Mesendoderm (in vitro differentiated cells): Measurements from ENCODE around the gene HSD17B1.

Experiments
- DNase-seq: peaks from one replicate; pipeline ENCODE4 v3.0.0; 2013
- H2AK5ac ChIP-seq: 2 replicates; pipeline ENCODE4 v1.6.1; 2013; ENCODE audit warnings: low read length, inconsistent platforms
- H2BK120ac ChIP-seq: 2 replicates; pipeline ENCODE4 v1.6.1; 2013; ENCODE audit warnings: low read depth, mild to moderate bottlenecking, low read length, moderate library complexity, mixed read lengths
- H2BK15ac ChIP-seq: replicated peaks from 2 replicates; pipeline ENCODE4 v1.6.1; 2013; ENCODE audit warnings: low read depth, mild to moderate bottlenecking, moderate library complexity
- H2BK5ac ChIP-seq: 2 replicates; pipeline ENCODE4 v1.6.1; 2013; ENCODE audit warnings: low read length, inconsistent platforms
- H3K18ac ChIP-seq: 2 replicates; pipeline ENCODE4 v1.6.1; 2013; ENCODE audit warnings: mild to moderate bottlenecking, low read length, mixed read lengths
- H3K23ac ChIP-seq: one replicate; pipeline ENCODE4 v1.6.1; 2013; ENCODE audit warnings: low read length
- H3K27ac ChIP-seq: 2 replicates; pipeline ENCODE4 v1.5.1; 2013; ENCODE audit warnings: low read depth, mild to moderate bottlenecking, inconsistent platforms, low read length, moderate library complexity
- H3K27me3 ChIP-seq: 2 replicates; pipeline ENCODE4 v1.6.1; 2013; ENCODE audit warnings: low read length, control low read depth, mild to moderate bottlenecking, inconsistent platforms; ENCODE audit not compliant: insufficient read depth, poor library complexity
- H3K36me3 ChIP-seq: 2 replicates; pipeline ENCODE4 v1.6.1; 2013; ENCODE audit warnings: low read length, inconsistent platforms; ENCODE audit not compliant: control insufficient read depth, insufficient read depth
- H3K4ac ChIP-seq: one replicate; pipeline ENCODE4 v1.6.1; 2013; ENCODE audit warnings: low read depth, mild to moderate bottlenecking, low read length, moderate library complexity
- H3K4me1 ChIP-seq: 2 replicates; pipeline ENCODE4 v1.6.1; 2013; ENCODE audit warnings: low read depth, low read length, inconsistent platforms; ENCODE audit not compliant: control insufficient read depth
- H3K4me2 ChIP-seq: 2 replicates; pipeline ENCODE4 v1.6.1; 2013; ENCODE audit warnings: low read length
- H3K4me3 ChIP-seq: 2 replicates; pipeline ENCODE4 v1.5.1; 2013; ENCODE audit warnings: mild to moderate bottlenecking, low read length
- H3K56ac ChIP-seq: one replicate; pipeline ENCODE4 v1.6.1; 2013; ENCODE audit warnings: low read length
- H3K79me1 ChIP-seq: 2 replicates; pipeline ENCODE4 v1.6.1; 2013; ENCODE audit warnings: low read length, inconsistent platforms
- H3K79me2 ChIP-seq: 2 replicates; pipeline ENCODE4 v1.6.1; 2013; ENCODE audit warnings: mild to moderate bottlenecking, low read length; ENCODE audit not compliant: control insufficient read depth, insufficient read depth
- H3K9ac ChIP-seq: 2 replicates; pipeline ENCODE4 v1.6.1; 2013; ENCODE audit warnings: low read length, inconsistent platforms
- H4K5ac ChIP-seq: one replicate; pipeline ENCODE4 v1.6.1; 2013; ENCODE audit warnings: low read length
- H4K8ac ChIP-seq: one replicate; pipeline ENCODE4 v1.6.1; 2013; ENCODE audit warnings: low read depth, mild to moderate bottlenecking, control low read depth, low read length, moderate library complexity
- WGBS: extraction: QIAGEN DNeasy Blood & Tissue Kit; methylation state at CpG from one replicate; pipeline ENCODE4 v1.1.7; 2013; ENCODE audit warnings: low lambda C conversion rate, missing lambda C conversion rate; ENCODE audit not compliant: insufficient coverage; ENCODE audit errors: extremely low coverage; 5-methylcytosine and 5-hydroxymethylcytosine counted together

The HSD17B1 gene

GRCh38 chr17:42586514-42587230 lies 33.9 kb downstream of the HSD17B1 start:
- no peaks in the 10 kb centered on the region for H3K4me1 ChIP-seq
- H3K79me2 ChIP-seq, result no peaks in the 10 kb centered on the region
- H3K4me3 ChIP-seq, result no peak overlapping the region
- no CpG with 5 or more reads among the region's 7 CpGs for WGBS
- no peak overlapping the region for H3K4me2 ChIP-seq
- H4K5ac ChIP-seq, result no peak overlapping the region
- H2BK5ac ChIP-seq, result no peak overlapping the region
- H3K18ac ChIP-seq, result no peak overlapping the region
- no peaks in the 10 kb centered on the region for H3K79me1 ChIP-seq
- H3K27ac ChIP-seq, result no peak overlapping the region
- H3K27me3 ChIP-seq, result no peaks in the 10 kb centered on the region
- H2AK5ac ChIP-seq, result no peak overlapping the region
- no peak overlapping the region for H3K23ac ChIP-seq
- no peak for DNase-seq
- H2BK15ac ChIP-seq, result no peak overlapping the region
- H3K36me3 ChIP-seq, result peaks cover 6% of the 10 kb centered on the region
- no peak overlapping the region for H2BK120ac ChIP-seq
- H3K56ac ChIP-seq, result no peak overlapping the region
- no peak overlapping the region for H4K8ac ChIP-seq
- no peak overlapping the region for H3K4ac ChIP-seq
- no peak overlapping the region for H3K9ac ChIP-seq

DNA sequence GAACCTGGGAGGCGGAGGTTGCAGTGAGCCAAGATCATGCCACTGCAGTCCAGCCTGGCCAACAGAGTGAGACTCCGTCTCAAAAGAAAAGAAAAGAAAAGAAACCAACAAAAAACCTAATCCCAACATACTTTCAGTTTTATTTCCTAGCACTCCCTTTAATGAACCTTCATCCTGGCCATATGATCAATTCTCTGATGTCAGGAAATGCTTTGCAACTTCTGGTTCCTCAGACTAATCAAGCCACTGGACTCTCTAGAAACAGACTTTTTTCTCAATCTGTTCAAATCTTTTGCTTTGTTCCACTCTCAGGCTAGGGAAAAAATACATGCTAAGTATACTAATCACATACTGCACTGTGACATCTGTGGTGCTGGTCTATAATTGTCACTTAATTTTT lies 38.2 kb downstream of the HSD17B1 start:
- no peak overlapping the region for H3K56ac ChIP-seq
- no peak overlapping the region for H2BK5ac ChIP-seq
- H3K27ac ChIP-seq, result no peak overlapping the region
- H3K79me2 ChIP-seq, result no peaks in the 10 kb centered on the region
- no peak overlapping the region for H3K9ac ChIP-seq
- DNase-seq, result no peak
- no peak overlapping the region for H3K18ac ChIP-seq
- no peak overlapping the region for H3K4me3 ChIP-seq
- H3K79me1 ChIP-seq, result no peaks in the 10 kb centered on the region
- H3K36me3 ChIP-seq, result peaks cover 2% of the 10 kb centered on the region
- H2AK5ac ChIP-seq, result no peak overlapping the region
- H3K23ac ChIP-seq, result no peak overlapping the region
- no peak overlapping the region for H2BK15ac ChIP-seq
- no CpG with 5 or more reads among the region's 2 CpGs for WGBS
- H4K8ac ChIP-seq, result no peak overlapping the region
- no peak overlapping the region for H4K5ac ChIP-seq
- no peak overlapping the region for H2BK120ac ChIP-seq
- H3K4ac ChIP-seq, result no peak overlapping the region
- no peaks in the 10 kb centered on the region for H3K4me1 ChIP-seq
- H3K4me2 ChIP-seq, result no peak overlapping the region
- no peaks in the 10 kb centered on the region for H3K27me3 ChIP-seq

DNA sequence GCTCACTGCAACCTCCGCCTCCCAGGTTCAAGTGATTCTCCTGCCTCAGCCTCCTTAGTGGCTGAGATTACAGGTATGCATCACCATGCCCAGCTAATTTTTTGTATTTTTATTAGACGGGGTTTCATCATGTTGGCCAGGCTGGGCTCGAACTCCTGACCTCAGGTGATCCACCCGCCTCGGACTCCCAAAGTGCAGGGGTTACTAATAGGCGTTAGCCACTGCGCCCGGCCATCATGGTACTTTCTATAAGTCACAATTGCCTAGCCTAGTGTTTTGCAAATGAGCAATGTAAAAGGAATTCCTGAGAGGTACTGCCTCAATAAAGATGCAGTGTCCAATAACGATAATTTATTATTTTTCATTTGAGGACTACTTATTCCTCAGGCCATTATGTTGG lies 38.7 kb downstream of the HSD17B1 start:
- H2BK5ac ChIP-seq, result no peak overlapping the region
- H3K27me3 ChIP-seq, result no peaks in the 10 kb centered on the region
- no peak overlapping the region for H2AK5ac ChIP-seq
- H3K79me2 ChIP-seq, result no peaks in the 10 kb centered on the region
- H3K9ac ChIP-seq, result no peak overlapping the region
- no peak overlapping the region for H3K27ac ChIP-seq
- H4K8ac ChIP-seq, result no peak overlapping the region
- H3K23ac ChIP-seq, result no peak overlapping the region
- H3K56ac ChIP-seq, result no peak overlapping the region
- no peak overlapping the region for H2BK120ac ChIP-seq
- no peak overlapping the region for H2BK15ac ChIP-seq
- no peaks in the 10 kb centered on the region for H3K36me3 ChIP-seq
- H3K4me1 ChIP-seq, result no peaks in the 10 kb centered on the region
- H3K79me1 ChIP-seq, result no peaks in the 10 kb centered on the region
- DNase-seq, result no peak
- WGBS, result no CpG with 5 or more reads among the region's 9 CpGs
- H3K18ac ChIP-seq, result no peak overlapping the region
- no peak overlapping the region for H3K4me2 ChIP-seq
- no peak overlapping the region for H4K5ac ChIP-seq
- H3K4me3 ChIP-seq, result no peak overlapping the region
- H3K4ac ChIP-seq, result no peak overlapping the region

- H3K4me3 ChIP-seq, result no peak overlapping the region
- H3K27ac ChIP-seq, result no peak overlapping the region
- no peak overlapping the region for H2AK5ac ChIP-seq
- peaks cover 2% of the 10 kb centered on the region for H3K79me1 ChIP-seq
- H2BK15ac ChIP-seq, result no peak overlapping the region
- H3K23ac ChIP-seq, result no peak overlapping the region
- H3K56ac ChIP-seq, result no peak overlapping the region
- no peak overlapping the region for H4K5ac ChIP-seq
- H3K4me1 ChIP-seq, result no peaks in the 10 kb centered on the region
- no peak overlapping the region for H2BK5ac ChIP-seq
- H3K27me3 ChIP-seq, result no peaks in the 10 kb centered on the region
- H3K9ac ChIP-seq, result no peak overlapping the region
- no peak overlapping the region for H2BK120ac ChIP-seq
- H3K4ac ChIP-seq, result no peak overlapping the region
- H3K4me2 ChIP-seq, result no peak overlapping the region
- WGBS, result no CpG with 5 or more reads among the region's 3 CpGs
- no peak for DNase-seq
- H3K36me3 ChIP-seq, result no peaks in the 10 kb centered on the region
- no peak overlapping the region for H3K18ac ChIP-seq
- no peak overlapping the region for H4K8ac ChIP-seq
- H3K79me2 ChIP-seq, result no peaks in the 10 kb centered on the region
These were observed 43.7 kb downstream of the HSD17B1 start for GRCh38 chr17:42596386-42596785.

DNA sequence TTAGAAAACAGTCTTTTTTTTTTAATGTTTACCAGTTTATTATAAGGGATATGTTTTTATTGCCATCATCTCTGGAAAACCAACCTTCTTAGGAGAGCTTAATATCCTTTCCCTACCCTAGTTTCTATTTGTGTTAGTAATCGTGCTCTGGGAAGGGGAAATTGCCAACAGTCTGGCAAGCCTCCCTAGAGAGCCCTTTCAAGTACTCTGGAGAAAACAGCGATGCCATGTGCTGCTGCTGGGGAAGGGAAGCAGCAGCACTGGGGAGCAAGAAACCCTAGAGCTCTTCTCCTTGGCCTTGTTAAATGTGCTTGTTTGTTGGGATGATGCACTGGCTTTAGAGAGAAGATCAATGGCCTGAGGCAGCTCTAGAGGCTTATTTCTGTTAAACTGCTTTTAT lies 46.2 kb downstream of the HSD17B1 start:
- H3K23ac ChIP-seq, result no peak overlapping the region
- H4K8ac ChIP-seq, result no peak overlapping the region
- no peak overlapping the region for H4K5ac ChIP-seq
- H3K27ac ChIP-seq, result no peak overlapping the region
- H3K36me3 ChIP-seq, result no peaks in the 10 kb centered on the region
- peaks cover 2% of the 10 kb centered on the region for H3K79me2 ChIP-seq
- H3K4ac ChIP-seq, result no peak overlapping the region
- no peak overlapping the region for H2BK120ac ChIP-seq
- H2AK5ac ChIP-seq, result no peak overlapping the region
- no peak overlapping the region for H2BK15ac ChIP-seq
- H3K4me2 ChIP-seq, result no peak overlapping the region
- H3K27me3 ChIP-seq, result no peaks in the 10 kb centered on the region
- H3K18ac ChIP-seq, result no peak overlapping the region
- no peak overlapping the region for H2BK5ac ChIP-seq
- H3K79me1 ChIP-seq, result peaks cover 7% of the 10 kb centered on the region
- no peak overlapping the region for H3K4me3 ChIP-seq
- no CpG with 5 or more reads among the region's 2 CpGs for WGBS
- H3K56ac ChIP-seq, result no peak overlapping the region
- DNase-seq, result no peak
- H3K9ac ChIP-seq, result no peak overlapping the region
- no peaks in the 10 kb centered on the region for H3K4me1 ChIP-seq

DNA sequence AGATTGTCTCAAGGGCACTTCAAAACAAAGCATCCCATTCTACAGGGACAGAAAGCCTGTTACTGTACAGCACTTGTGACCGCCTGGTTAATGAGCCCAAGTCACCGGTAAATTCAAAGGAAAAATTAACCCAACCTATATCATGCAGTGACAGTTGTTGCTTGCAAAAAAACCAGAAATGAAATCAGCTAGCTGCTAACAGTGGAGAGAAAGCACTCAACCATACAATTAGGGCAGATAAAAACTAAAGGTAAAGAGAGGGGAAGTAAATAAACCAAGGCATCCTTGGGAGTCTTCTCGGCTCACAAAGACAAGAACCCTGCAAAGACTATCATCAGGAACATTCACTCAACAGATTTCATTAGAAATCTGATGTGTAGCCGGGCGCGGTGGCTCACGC lies 50.6 kb downstream of the HSD17B1 start:
- Histone ChIP-seq H3K27ac (no peak overlapping the region), H3K18ac (no peak overlapping the region), H3K23ac (no peak overlapping the region), H3K4ac (no peak overlapping the region), H3K79me1 (peaks cover 19% of the 10 kb centered on the region), H3K4me3 (no peak overlapping the region), H3K36me3 (no peaks in the 10 kb centered on the region), H2BK120ac (no peak overlapping the region), H3K79me2 (peaks cover 15% of the 10 kb centered on the region), H3K9ac (no peak overlapping the region), H3K4me2 (no peak overlapping the region), H2BK5ac (no peak overlapping the region), H3K56ac (no peak overlapping the region), H2BK15ac (no peak overlapping the region), H4K8ac (no peak overlapping the region), H2AK5ac (no peak overlapping the region), H3K27me3 (no peaks in the 10 kb centered on the region), H3K4me1 (peaks cover 2% of the 10 kb centered on the region), H4K5ac (no peak overlapping the region)
- DNase-seq, result no peak
- no CpG with 5 or more reads among the region's 7 CpGs for WGBS
